SK-N-SH (cell line): ENCODE results near the gene CDCA3. TPM values are rescaled to one million over a fixed set of nuclear protein-coding genes. Genes with fewer than 3 reads are reported as not detected.
A peak's percentile ranks its signal among the peaks of the same experiment; 100 is the strongest.

Experiments used
- CTCF ChIA-PET: fragments of 300-600, 350-600 bp; formaldehyde crosslinking; extraction: SDS; loops from one replicate; lab custom pipeline; 2021; lab: Yijun Ruan, JAX
- POLR2A ChIA-PET: fragments of 350-600 bp; sonication (Branson Sonifier 250); formaldehyde crosslinking; extraction: SDS; loops from one replicate; lab custom pipeline; 2020; ENCODE audit warnings: antibody characterized with exemption, inconsistent platforms; lab: Yijun Ruan, JAX
- DNase-seq: peaks from one replicate; pipeline ENCODE4 v3.0.0; 2012
- H2AFZ ChIP-seq: fragments of 200-600 bp; sonication (generic); 2 replicates; pipeline ENCODE4 v1.8.1; 2016; ENCODE audit warnings: antibody characterized with exemption, mild to moderate bottlenecking, low read depth
- H3F3A ChIP-seq: fragments of 200-600 bp; sonication (generic); replicated peaks from 2 replicates; pipeline ENCODE3; 2016; ENCODE audit warnings: antibody characterized with exemption, mild to moderate bottlenecking; ENCODE audit not compliant: insufficient read depth
- H3K27ac ChIP-seq, 2 experiments: fragments of 200-500 bp in 1 of 2; fragments of 200-600 bp in 1 of 2; sonication (Bioruptor generic) in 1 of 2; sonication (generic), shearing (Covaris generic) in 1 of 2; 2 replicates each; pipeline versions ENCODE4 v1.5.1 to v1.6.1; 2014 to 2016; ENCODE audit warnings: low read depth in 2 of 2, inconsistent platforms in 1 of 2, low read length in 1 of 2, mild to moderate bottlenecking in 1 of 2, mixed read lengths in 1 of 2
- H3K27me3 ChIP-seq: fragments of 200-600 bp; sonication (generic), shearing (Covaris generic); 2 replicates; pipeline ENCODE4 v1.6.1; 2016; ENCODE audit warnings: mixed run types; ENCODE audit not compliant: insufficient read depth
- H3K36me3 ChIP-seq, 2 experiments: fragments of 200-500 bp in 1 of 2; fragments of 200-600 bp in 1 of 2; sonication (Bioruptor generic) in 1 of 2; sonication (generic) in 1 of 2; replicated peaks in 1 of 2; 2 replicates each; pipeline versions ENCODE3 to v1.5.1; 2014 to 2016; ENCODE audit warnings: low read length in 1 of 2, mild to moderate bottlenecking in 1 of 2; ENCODE audit not compliant: insufficient read depth in 2 of 2, control insufficient read depth in 1 of 2
- H3K4me1 ChIP-seq, 2 experiments: fragments of 200-500 bp in 1 of 2; fragments of 200-600 bp in 1 of 2; sonication (Bioruptor generic) in 1 of 2; sonication (generic), shearing (Covaris generic) in 1 of 2; 2 replicates each; pipeline versions ENCODE4 v1.5.1 to v1.6.1; 2014 to 2016; ENCODE audit warnings: low read depth in 1 of 2, low read length in 1 of 2, mixed run types in 1 of 2; ENCODE audit not compliant: insufficient read depth in 2 of 2, control insufficient read depth in 1 of 2
- H3K4me2 ChIP-seq: fragments of 200-600 bp; sonication (generic), shearing (Covaris generic); 2 replicates; pipeline ENCODE4 v1.6.1; 2017; ENCODE audit warnings: mixed run types
- H3K4me3 ChIP-seq, 2 experiments: fragments of 200-500 bp in 1 of 2; fragments of 200-600 bp in 1 of 2; sonication (Bioruptor generic) in 1 of 2; sonication (generic), shearing (Covaris generic) in 1 of 2; 2 replicates each; pipeline versions ENCODE4 v1.5.1 to v1.8.1; 2014 to 2016; ENCODE audit warnings: low read depth in 2 of 2, inconsistent platforms in 1 of 2, low read length in 1 of 2, mild to moderate bottlenecking in 1 of 2, mixed read lengths in 1 of 2, moderate library complexity in 1 of 2
- H3K79me2 ChIP-seq: fragments of 200-600 bp; sonication (generic); 2 replicates; pipeline ENCODE4 v1.8.1; 2017; ENCODE audit warnings: mild to moderate bottlenecking; ENCODE audit not compliant: insufficient read depth
- H3K9ac ChIP-seq: fragments of 200-600 bp; sonication (generic); 2 replicates; pipeline ENCODE4 v1.6.1; 2017; ENCODE audit warnings: mixed run types
- H3K9me2 ChIP-seq: fragments of 200-600 bp; sonication (generic); 2 replicates; pipeline ENCODE4 v1.6.1; 2017; ENCODE audit warnings: mixed run types
- H3K9me3 ChIP-seq: fragments of 200-600 bp; sonication (generic); 2 replicates; pipeline ENCODE4 v1.6.1; 2017; ENCODE audit warnings: mixed run types, mild to moderate bottlenecking, moderate library complexity
- H4K20me1 ChIP-seq: fragments of 200-600 bp; sonication (generic); 2 replicates; pipeline ENCODE4 v1.6.1; 2017; ENCODE audit warnings: mild to moderate bottlenecking, mixed run types; ENCODE audit not compliant: insufficient read depth
- CHD2 ChIP-seq: fragments of 150-350 bp; IDR thresholded peaks from 2 replicates; pipeline ENCODE4 v1.6.1; 2018; ENCODE audit warnings: low read length; ENCODE audit not compliant: partially characterized antibody
- CTCF ChIP-seq: fragments of 200-600 bp; sonication (generic); IDR thresholded peaks from 2 replicates; pipeline ENCODE4 v1.6.1; 2017; ENCODE audit warnings: antibody characterized with exemption, mild to moderate bottlenecking, moderate library complexity
- EP300 ChIP-seq, 2 experiments: IDR thresholded peaks; 2 replicates each; pipeline versions ENCODE4 v1.4.0 to v1.6.1; 2012; ENCODE audit warnings: borderline replicate concordance in 1 of 2, low read depth in 1 of 2, low read length in 1 of 2
- EZH2phosphoT487 ChIP-seq: fragments of 200-600 bp; sonication (generic); IDR thresholded peaks from 2 replicates; pipeline ENCODE4 v1.6.1; 2017; ENCODE audit warnings: low read depth, mixed run types, mild to moderate bottlenecking, antibody characterized with exemption, moderate library complexity, borderline replicate concordance
- FOXJ3 ChIP-seq: sonication (generic); formaldehyde crosslinking; IDR thresholded peaks from 2 replicates; pipeline ENCODE4 v1.5.1; 2020; ENCODE audit warnings: mild to moderate bottlenecking, missing genetic modification reagents
- JUND ChIP-seq: IDR thresholded peaks from 2 replicates; pipeline ENCODE4 v1.4.0; 2012
- MEF2A ChIP-seq: IDR thresholded peaks from 2 replicates; pipeline ENCODE4 v1.4.0; 2012; ENCODE audit warnings: low read depth, borderline replicate concordance
- MXI1 ChIP-seq: IDR thresholded peaks from 2 replicates; pipeline ENCODE4 v1.6.1; 2012; ENCODE audit warnings: mild to moderate bottlenecking, low read depth, low read length, improper control_type of control experiment
- NFIC ChIP-seq: IDR thresholded peaks from 2 replicates; pipeline ENCODE4 v1.4.0; 2012; ENCODE audit warnings: borderline replicate concordance
- POLR2AphosphoS5 ChIP-seq: IDR thresholded peaks from 2 replicates; pipeline ENCODE4 v1.6.1; 2012; ENCODE audit warnings: low read depth, low read length
- RAD21 ChIP-seq: IDR thresholded peaks from 2 replicates; pipeline ENCODE4 v1.6.1; 2012; ENCODE audit warnings: mild to moderate bottlenecking, low read length
- RCOR1 ChIP-seq: fragments of 150-350 bp; IDR thresholded peaks from 2 replicates; pipeline ENCODE4 v1.6.1; 2017; ENCODE audit warnings: antibody characterized with exemption, low read length
- REST ChIP-seq: IDR thresholded peaks from 2 replicates; pipeline ENCODE4 v1.6.1; 2012; ENCODE audit warnings: mild to moderate bottlenecking, low read depth, low read length, moderate library complexity
- RFX5 ChIP-seq: IDR thresholded peaks from 2 replicates; pipeline ENCODE4 v1.6.1; 2012; ENCODE audit warnings: mild to moderate bottlenecking, improper control_type of control experiment, low read length
- RXRA ChIP-seq: IDR thresholded peaks from 2 replicates; pipeline ENCODE4 v1.4.0; 2012; ENCODE audit warnings: low read depth, mild to moderate bottlenecking, borderline replicate concordance
- SIN3A ChIP-seq: IDR thresholded peaks from 2 replicates; pipeline ENCODE4 v1.6.1; 2012; ENCODE audit warnings: low read depth, mild to moderate bottlenecking, low read length, moderate library complexity, borderline replicate concordance
- SMC3 ChIP-seq: IDR thresholded peaks from 2 replicates; pipeline ENCODE4 v1.6.1; 2012; ENCODE audit warnings: low read depth, low read length, improper control_type of control experiment
- TAF1 ChIP-seq: IDR thresholded peaks from 2 replicates; pipeline ENCODE4 v1.6.1; 2012; ENCODE audit warnings: low read depth, mild to moderate bottlenecking, low read length, moderate library complexity, borderline replicate concordance
- TCF12 ChIP-seq: IDR thresholded peaks from 2 replicates; pipeline ENCODE4 v1.4.0; 2012
- USF1 ChIP-seq: IDR thresholded peaks from 2 replicates; pipeline ENCODE4 v1.4.0; 2012; ENCODE audit warnings: low read depth, borderline replicate concordance
- USF2 ChIP-seq: fragments of 150-350 bp; IDR thresholded peaks from 2 replicates; pipeline ENCODE4 v1.6.1; 2017; ENCODE audit warnings: antibody characterized with exemption, low read length, low read depth, borderline replicate concordance
- YY1 ChIP-seq: IDR thresholded peaks from 2 replicates; pipeline ENCODE4 v1.4.0; 2012; ENCODE audit warnings: low read depth, mild to moderate bottlenecking
- ZBTB33 ChIP-seq: IDR thresholded peaks from 2 replicates; pipeline ENCODE4 v1.4.0; 2012; ENCODE audit warnings: low read depth, borderline replicate concordance
- WGBS: methylation state at CpG from one replicate; pipeline ENCODE4 v1.1.6; 2017; ENCODE audit warnings: low lambda C conversion rate; 5-methylcytosine and 5-hydroxymethylcytosine counted together
- polyA plus RNA-seq, 3 experiments: library from polyadenylated mRNA; depleted of rRNA; stranded (reverse); fragments of >200 nt; gene quantifications; 2 replicates each; pipeline ENCODE4 v1.2.3, GENCODE V29; 2012

The CDCA3 gene
- polyA plus RNA-seq, 1 of the 3 experiments (the other 2 are of a cell fraction) = 33.0 TPM

GRCh38 chr12:6851921-6852650 lies 1.0 kb upstream of the CDCA3 start, which contains the start of gene USP5:
USP5 (plus strand) TSS chr12:6852150; CDS start chr12:6852180, 30 bp downstream.
- no peaks in the 10 kb centered on the region for H3K9me3 ChIP-seq
- peak within 1 kb of the TSS; percentile 65 for H3K9ac ChIP-seq
- no peaks in the 10 kb centered on the region for H3K9me2 ChIP-seq
- peaks cover 7 to 17% of the 10 kb centered on the region in 2 experiments for H3K4me1 ChIP-seq
- H2AFZ ChIP-seq = peak within 1 kb of the TSS; percentile 67
- ChIA-PET POLR2A (interaction anchor here (0.8 to 3.4 kb wide), 25 partner anchors 10 to 359 kb away, joined by 3 to 57 read pairs (median 6); partner anchors contain the start of genes C12orf57, COPS7A, GAPDH and GNB3), CTCF (interaction anchor here (1.0 to 19.4 kb wide), 7 partner anchors 12 to 339 kb away, joined by 3 to 225 read pairs (median 11); partner anchors contain the start of genes GNB3, MLF2, P3H3 and SPSB2)
- H4K20me1 ChIP-seq = no peaks in the 10 kb centered on the region; the same call in 1 of the 2 replicates
- peaks cover 70% of the 10 kb centered on the region for H3K79me2 ChIP-seq
- peaks cover 21% of the 10 kb centered on the region for H3F3A ChIP-seq
- peak within 1 kb of the TSS; percentile 70 to 76 for H3K4me3 ChIP-seq
- H3K4me2 ChIP-seq = peak within 1 kb of the TSS; percentile 96
- WGBS = 2% methylated on average over 11 of the region's 65 CpGs
- peak; percentile 92 for DNase-seq
- H3K36me3 ChIP-seq = peaks cover 21 to 38% of the 10 kb centered on the region in 2 experiments
- no peaks in the 10 kb centered on the region for H3K27me3 ChIP-seq
- peak within 1 kb of the TSS; percentile 73 to 97 for H3K27ac ChIP-seq
- TF ChIP-seq SMC3 (no peak), USF1 (peak; percentile 35; the same call in 1 of the 2 replicates), RCOR1 (no peak), MXI1 (peak; percentile 72), MEF2A (no peak), REST (no peak), ZBTB33 (peak; percentile 76; the same call in 1 of the 2 replicates), FOXJ3 (CRISPR knock-in tag) (no peak), TAF1 (peak; percentile 50; the same call in 1 of the 2 replicates), RFX5 (peak; percentile 40; the same call in 1 of the 2 replicates), RXRA (no peak), YY1 (peak; percentile 89), CHD2 (peak; percentile 92), EP300 (IDR thresholded peaks at IDR 0.05; ENCODE audit: borderline replicate concordance in 1 of 2, low read depth in 1 of 2, low read length in 1 of 2) (no peak), SIN3A (peak; percentile 19; the same call in 1 of the 2 replicates), TCF12 (peak; percentile 45; the same call in 1 of the 2 replicates), POLR2AphosphoS5 (no peak; the same call in none of the 2 replicates), USF2 (no peak; the same call in 1 of the 2 replicates), JUND (no peak), EZH2phosphoT487 (no peak), CTCF (0 out of 2 replicates have a peak, but pooled peaks have one; percentile 7), RAD21 (no peak), NFIC (peak; percentile 98)
